NCI-H1930 (cell line): ENCODE results near the gene BMI1.
"Not testable (repeated sequence)": the region's sequence is repeated elsewhere in the genome, so short reads cannot be mapped to it uniquely, and the experiment has no call there.

Experiments
- DNase-seq, 2 experiments: peaks; one replicate each; lab custom pipeline; 2025; lab: John Stamatoyannopoulos, UW

BMI1 gene

DNA sequence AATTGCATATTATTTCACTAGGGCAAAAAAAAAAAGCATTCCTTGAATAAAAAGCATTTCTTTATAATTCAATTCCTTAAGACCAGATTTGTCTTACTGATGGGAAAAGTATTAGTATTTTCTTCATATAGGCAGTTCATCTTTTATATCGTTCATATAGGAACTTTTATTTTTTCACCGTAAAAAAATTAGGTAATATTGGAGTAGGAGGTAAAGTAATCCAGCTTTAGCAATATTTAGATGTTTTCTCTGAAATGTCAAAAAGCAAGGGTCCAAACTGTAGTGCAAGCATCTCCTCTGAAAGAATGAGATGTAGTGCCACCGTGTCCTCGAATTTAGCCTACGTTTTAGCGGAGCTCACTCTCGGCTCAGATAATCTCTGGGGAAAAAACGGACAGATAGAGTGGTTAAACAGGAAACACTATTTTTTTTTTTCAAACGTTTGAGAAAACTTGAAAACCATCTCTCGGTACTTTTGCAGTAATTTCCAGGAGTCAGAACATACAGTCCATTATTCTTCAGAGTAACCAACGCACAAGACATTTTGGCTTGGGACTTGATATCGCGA lies 18.9 kb downstream of the BMI1 start:
- no peak for DNase-seq

DNA sequence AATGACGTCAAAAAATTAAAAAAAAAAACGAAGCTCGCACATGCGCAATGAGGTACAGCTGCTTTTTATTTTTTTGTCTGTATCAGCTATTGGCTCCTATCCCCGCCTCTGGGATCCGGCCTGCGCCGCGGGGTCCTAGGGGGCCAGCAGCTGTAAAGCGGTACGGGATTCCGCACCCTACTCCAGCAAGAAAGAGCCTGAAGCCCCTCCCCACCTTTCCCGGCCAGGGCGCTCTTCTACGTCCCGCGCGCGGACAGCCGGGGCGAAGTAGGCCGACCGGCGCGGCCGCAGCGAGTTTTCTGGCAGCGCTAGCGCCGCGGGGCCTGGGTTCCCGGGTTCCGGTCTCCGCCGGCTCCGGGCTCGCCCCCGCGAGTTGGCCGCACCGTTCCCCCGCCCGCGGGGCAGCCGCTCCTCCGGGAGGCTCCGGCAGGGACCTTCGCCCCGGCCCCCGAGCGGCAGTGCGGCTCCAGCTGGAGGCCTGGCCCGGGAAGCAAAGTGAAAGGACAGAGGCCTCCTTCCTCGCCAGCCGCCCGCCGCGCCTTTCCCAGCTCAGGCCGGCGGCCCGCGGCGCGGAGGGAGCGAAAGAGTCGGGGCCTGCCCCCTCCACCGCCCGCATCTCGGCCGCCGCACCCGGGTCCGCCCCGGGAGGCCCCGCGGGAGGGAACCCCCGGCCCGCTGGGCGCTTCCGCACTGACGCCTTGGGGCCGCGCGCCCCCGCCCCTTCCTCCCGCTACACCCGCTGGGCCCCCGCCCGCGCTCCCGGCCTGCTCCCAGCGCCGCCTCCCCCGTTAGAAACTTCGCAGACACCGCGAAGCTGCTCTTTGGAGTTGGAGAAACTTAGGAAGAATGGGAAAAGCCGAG lies 19.7 kb downstream of the BMI1 start:
- DNase-seq = peak; percentile 11 to 62

GRCh38 chr10:22341190-22341925 lies 20.5 kb downstream of the BMI1 start:
- no peak for DNase-seq

- DNase-seq = no peak
These were observed 21.0 kb downstream of the BMI1 start for GRCh38 chr10:22341926-22342196.

DNA sequence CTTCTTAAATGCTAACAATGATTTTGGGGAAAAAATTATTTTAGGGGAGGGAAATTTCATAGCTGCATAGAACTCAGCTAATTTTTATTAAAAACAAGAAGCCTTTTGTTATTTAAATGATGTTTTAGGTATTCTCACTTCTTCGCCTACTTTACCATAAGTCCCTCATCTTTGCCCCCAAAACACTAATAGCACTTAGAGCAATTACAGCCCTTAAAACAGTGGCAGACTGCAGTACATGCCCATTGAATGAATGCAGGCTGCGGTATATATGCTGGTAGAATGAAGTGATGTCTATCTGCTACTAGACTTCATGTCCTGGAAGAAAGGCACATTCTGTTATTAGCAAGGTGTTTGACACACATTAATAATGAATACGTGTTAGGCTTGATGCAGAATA lies 21.5 kb downstream of the BMI1 start:
- no peak for DNase-seq

- no peak for DNase-seq
These were observed 22.8 kb downstream of the BMI1 start for GRCh38 chr10:22343731-22344130.

- DNase-seq = no peak
These were observed 23.4 kb downstream of the BMI1 start for GRCh38 chr10:22344249-22344648.

DNA sequence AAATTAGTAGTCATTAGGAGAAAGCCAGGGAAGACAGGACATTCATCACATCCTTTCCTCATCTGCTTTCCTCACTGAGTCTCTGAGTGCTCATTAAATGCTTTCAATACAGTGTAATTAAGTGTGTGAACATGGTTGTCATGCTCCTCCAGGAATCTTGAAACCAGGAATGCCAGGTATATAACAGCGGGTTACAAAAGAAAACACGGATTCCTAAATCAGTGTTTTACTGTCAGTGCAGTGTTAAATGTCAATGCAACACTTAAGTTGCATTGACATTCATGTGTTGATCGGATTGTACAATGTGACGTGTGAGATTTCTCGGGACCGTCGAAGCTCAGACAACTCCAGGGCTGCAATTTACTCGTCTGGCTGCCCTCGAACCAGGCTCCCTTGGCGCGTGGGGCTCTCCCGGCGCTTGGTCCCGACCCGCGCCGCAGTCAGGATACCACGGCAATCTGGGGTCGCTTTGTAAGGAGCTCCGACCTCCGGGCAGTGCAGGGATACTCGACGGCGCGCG lies 23.9 kb downstream of the BMI1 start:
- no peak for DNase-seq

- peak; percentile 48 to 67 for DNase-seq
These were observed 24.6 kb downstream of the BMI1 start, which contains the start of gene SPAG6 for GRCh38 chr10:22345301-22346095. Gene SPAG6, plus strand, starts transcription at chr10:22345496. Its CDS starts 116 bp downstream, at chr10:22345612.

GRCh38 chr10:22346096-22346661 lies 25.3 kb downstream of the BMI1 start:
- no peak for DNase-seq

DNA sequence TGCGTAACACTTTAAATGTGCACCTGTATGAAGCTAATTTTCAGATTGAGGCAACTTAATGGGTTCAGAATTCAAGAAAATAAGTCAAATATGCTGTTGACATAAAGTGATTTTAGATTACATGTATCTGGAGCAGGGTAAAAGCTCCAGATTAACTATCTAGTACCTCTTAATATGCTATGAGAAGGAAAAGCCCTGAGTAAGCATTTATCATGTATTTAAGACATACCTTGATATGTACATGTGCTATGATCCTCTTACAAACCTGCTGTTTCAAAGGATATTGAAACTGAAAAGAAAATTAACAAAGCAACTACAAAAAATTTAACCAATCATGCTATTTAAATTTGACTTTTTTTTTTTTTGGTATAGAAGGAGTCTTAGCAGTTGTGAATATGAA lies 28.9 kb downstream of the BMI1 start:
- no peak for DNase-seq

- no peak for DNase-seq
These were observed 30.3 kb downstream of the BMI1 start for GRCh38 chr10:22351131-22351703.

DNA sequence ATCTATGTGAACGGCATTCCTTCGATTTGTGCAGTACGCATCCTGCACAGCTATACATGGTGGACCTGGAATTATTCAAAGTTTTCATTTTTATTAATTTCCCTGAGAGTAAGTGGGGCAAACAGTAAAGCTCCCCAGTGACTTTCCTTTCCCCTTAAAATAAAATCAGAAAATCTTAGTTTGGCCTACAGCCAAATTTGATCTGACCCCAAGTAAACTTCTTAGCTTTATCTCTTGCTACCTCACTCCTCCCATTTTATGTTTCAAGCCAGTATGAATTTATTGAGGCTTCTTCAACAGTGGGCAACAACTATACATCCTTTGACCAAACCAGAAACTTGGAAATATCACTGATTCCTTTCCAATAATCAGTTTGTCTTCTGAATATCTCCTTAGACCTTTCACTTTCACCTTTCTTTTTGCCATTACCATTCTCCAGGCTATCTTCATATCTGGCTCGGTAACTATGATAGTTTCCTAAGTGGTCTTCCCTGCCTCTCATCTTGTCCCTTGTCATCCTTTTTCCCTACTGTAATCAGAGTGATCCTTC lies 35.5 kb downstream of the BMI1 start:
- no peak for DNase-seq

- DNase-seq = not testable (repeated sequence)
These were observed 36.9 kb downstream of the BMI1 start for GRCh38 chr10:22357770-22358169.

GRCh38 chr10:22363305-22363704 lies 42.4 kb downstream of the BMI1 start:
- DNase-seq = no peak

- no peak for DNase-seq
These were observed 43.7 kb downstream of the BMI1 start for GRCh38 chr10:22364407-22365140.

DNA sequence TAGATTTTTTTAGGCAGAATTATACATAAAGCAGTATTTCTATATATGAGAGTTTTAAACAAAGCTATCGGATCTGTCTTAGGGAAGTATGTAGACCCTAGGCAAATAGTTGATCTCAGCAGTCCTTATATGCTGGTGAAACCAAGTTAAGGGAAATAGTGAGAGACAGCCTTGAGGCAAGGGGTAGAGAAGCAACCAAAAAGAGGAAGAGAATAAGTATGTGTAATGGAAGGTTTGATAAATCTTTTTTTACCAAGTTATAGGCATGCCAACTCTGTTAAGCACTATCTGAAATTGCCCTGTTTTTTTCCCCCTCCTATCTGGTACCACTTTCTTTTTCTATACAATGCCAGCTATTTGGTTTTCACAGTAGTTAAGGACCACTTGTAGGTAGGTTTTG lies 44.3 kb downstream of the BMI1 start:
- no peak for DNase-seq

DNA sequence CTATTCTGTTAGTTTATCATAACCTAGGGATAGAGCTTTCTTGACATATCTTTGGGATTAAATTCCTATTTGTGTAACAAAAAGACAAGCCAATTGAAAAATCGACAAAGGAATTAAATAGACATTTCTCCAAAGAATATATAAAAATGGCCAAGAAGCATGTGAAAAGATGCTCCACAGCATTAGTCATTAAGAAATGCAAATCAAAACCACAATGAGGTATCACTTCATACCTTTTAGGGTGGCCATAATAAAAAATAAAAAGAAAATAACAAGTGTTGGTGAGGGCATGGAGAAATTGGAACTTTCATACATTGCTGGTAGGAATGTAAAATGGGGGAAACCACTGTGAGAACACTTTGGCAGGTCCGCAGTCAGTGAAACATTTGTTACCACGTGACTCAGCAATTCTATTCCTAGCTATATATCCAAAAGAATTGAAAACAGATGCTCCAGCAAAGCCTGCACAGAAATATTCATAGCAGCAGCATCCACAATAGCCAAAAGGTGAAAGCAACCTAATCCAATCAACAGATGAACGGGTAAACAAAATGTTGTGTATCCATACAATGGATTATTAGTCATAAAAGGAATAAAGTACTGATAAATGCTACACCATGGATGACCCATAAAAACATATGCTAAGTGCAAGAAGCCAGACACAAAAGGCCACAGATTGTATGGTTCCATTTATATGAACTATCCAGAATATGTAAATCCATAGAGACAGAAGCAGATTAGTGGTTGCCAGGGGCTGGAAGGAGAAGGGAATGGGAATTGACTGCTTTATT lies 44.9 kb downstream of the BMI1 start:
- DNase-seq = no peak

DNA sequence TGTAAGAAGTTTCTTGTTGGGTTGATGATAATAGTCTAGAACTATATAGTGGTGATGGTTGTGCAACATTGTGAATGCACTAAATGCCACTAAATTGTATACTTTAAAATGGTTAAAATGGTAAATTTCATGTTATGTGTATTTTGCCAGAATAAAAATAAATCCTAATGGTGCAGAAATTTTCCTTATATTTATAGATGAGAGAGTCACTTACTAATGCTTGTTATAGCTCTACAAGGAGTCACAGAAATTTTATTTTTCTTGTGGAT lies 45.5 kb downstream of the BMI1 start:
- DNase-seq = no peak

GRCh38 chr10:22366771-22367170 lies 45.9 kb downstream of the BMI1 start:
- DNase-seq = no peak
